Effector memory CD4-positive, alpha-beta T cell (primary cell): Measurements from ENCODE around the gene CTSD.

Experiments used
- DNase-seq, 3 donors: peaks; one replicate each; pipeline ENCODE4 v3.0.0-alpha.2; 2020
- H3K27ac ChIP-seq: 2 replicates; pipeline ENCODE4 v1.7.0; 2013; ENCODE audit warnings: mild to moderate bottlenecking, low read length, moderate library complexity; ENCODE audit not compliant: insufficient read depth, poor library complexity, severe bottlenecking
- H3K27me3 ChIP-seq: replicated peaks from 2 replicates; pipeline ENCODE4 v1.7.0; 2013; ENCODE audit warnings: mild to moderate bottlenecking, low read length; ENCODE audit not compliant: insufficient read depth, control insufficient read depth, poor library complexity, severe bottlenecking
- H3K36me3 ChIP-seq: 2 replicates; pipeline ENCODE4 v1.7.0; 2013; ENCODE audit warnings: mild to moderate bottlenecking, low read length, moderate library complexity; ENCODE audit not compliant: control insufficient read depth, insufficient read depth
- H3K4me1 ChIP-seq: 2 replicates; pipeline ENCODE4 v1.7.0; 2013; ENCODE audit warnings: low read length, mild to moderate bottlenecking; ENCODE audit not compliant: control insufficient read depth, insufficient read depth, poor library complexity, severe bottlenecking
- H3K4me3 ChIP-seq: 2 replicates; pipeline ENCODE4 v1.7.0; 2013; ENCODE audit warnings: low read length, low read depth, mild to moderate bottlenecking; ENCODE audit not compliant: insufficient read depth, poor library complexity, severe bottlenecking
- H3K9me3 ChIP-seq: 2 replicates; pipeline ENCODE4 v1.7.0; 2013; ENCODE audit warnings: mild to moderate bottlenecking, low read length, moderate library complexity; ENCODE audit not compliant: control insufficient read depth

The CTSD gene

GRCh38 chr11:1728301-1728700 lies 35.4 kb downstream of the CTSD start:
- no peaks in the 10 kb centered on the region for H3K36me3 ChIP-seq
- no peaks in the 10 kb centered on the region for H3K4me1 ChIP-seq
- peaks cover 3% of the 10 kb centered on the region for H3K27me3 ChIP-seq
- no peak for DNase-seq
- H3K27ac ChIP-seq, result no peak overlapping the region
- H3K9me3 ChIP-seq, result no peaks in the 10 kb centered on the region
- no peak overlapping the region for H3K4me3 ChIP-seq

GRCh38 chr11:1727861-1728260 lies 35.9 kb downstream of the CTSD start:
- peaks cover 3% of the 10 kb centered on the region for H3K27me3 ChIP-seq
- no peaks in the 10 kb centered on the region for H3K9me3 ChIP-seq
- H3K4me1 ChIP-seq, result no peaks in the 10 kb centered on the region
- no peak overlapping the region for H3K27ac ChIP-seq
- no peaks in the 10 kb centered on the region for H3K36me3 ChIP-seq
- no peak overlapping the region for H3K4me3 ChIP-seq
- DNase-seq, result no peak

GRCh38 chr11:1727096-1727690 lies 36.5 kb downstream of the CTSD start:
- no peaks in the 10 kb centered on the region for H3K9me3 ChIP-seq
- H3K4me1 ChIP-seq, result no peaks in the 10 kb centered on the region
- H3K27ac ChIP-seq, result no peak overlapping the region
- DNase-seq, result no peak
- H3K4me3 ChIP-seq, result no peak overlapping the region
- no peaks in the 10 kb centered on the region for H3K36me3 ChIP-seq
- peaks cover 3% of the 10 kb centered on the region for H3K27me3 ChIP-seq

GRCh38 chr11:1719781-1720180 lies 43.9 kb downstream of the CTSD start:
- Histone ChIP-seq H3K36me3 (no peaks in the 10 kb centered on the region), H3K4me1 (no peaks in the 10 kb centered on the region), H3K27me3 (no peaks in the 10 kb centered on the region), H3K4me3 (no peak overlapping the region), H3K9me3 (no peaks in the 10 kb centered on the region), H3K27ac (no peak overlapping the region)
- no peak for DNase-seq

DNA sequence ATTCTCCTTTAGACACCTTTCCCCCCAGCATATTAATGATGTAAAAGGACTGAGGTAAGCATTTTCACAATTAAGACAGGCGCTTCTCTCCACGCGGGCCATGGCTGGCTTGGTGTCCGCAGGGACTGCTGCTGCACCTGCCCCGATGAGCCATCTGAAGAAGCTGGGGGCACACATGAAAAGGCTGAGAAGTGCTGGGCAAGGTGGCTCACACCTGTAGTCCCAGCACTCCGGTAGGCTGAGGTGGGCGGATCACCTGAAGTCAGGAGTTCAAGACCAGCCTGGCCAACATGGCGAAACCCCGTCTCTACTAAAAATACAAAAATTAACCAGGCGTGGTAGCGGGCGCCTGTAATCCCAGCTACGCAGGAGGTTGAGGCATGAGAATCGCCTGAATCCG lies 45.4 kb downstream of the CTSD start:
- no peaks in the 10 kb centered on the region for H3K4me1 ChIP-seq
- H3K27me3 ChIP-seq, result no peaks in the 10 kb centered on the region
- no peaks in the 10 kb centered on the region for H3K9me3 ChIP-seq
- no peak overlapping the region for H3K27ac ChIP-seq
- DNase-seq, result no peak
- H3K36me3 ChIP-seq, result no peaks in the 10 kb centered on the region
- H3K4me3 ChIP-seq, result no peak overlapping the region

DNA sequence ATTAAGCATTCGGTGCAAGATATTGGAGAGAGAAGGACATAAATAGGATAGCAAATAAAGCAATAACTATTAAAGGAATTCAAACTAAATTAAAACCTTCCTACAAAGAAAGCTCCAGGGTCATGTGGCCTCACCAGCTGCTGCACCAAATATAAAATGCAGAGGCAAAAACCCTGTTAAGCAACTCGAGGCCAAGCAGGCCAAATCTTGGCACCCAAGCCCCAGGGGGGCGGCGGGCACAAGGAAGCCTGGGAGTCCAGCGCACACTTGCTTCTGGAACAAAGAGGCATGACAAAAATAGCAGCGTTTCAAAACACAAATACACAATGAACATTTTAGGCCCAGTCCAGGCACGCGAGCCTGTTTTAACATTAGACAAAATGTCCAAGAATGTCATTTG lies 46.0 kb downstream of the CTSD start:
- Histone ChIP-seq H3K4me1 (no peaks in the 10 kb centered on the region), H3K9me3 (no peaks in the 10 kb centered on the region), H3K4me3 (no peak overlapping the region), H3K27ac (no peak overlapping the region), H3K36me3 (no peaks in the 10 kb centered on the region), H3K27me3 (no peaks in the 10 kb centered on the region)
- DNase-seq, result no peak

DNA sequence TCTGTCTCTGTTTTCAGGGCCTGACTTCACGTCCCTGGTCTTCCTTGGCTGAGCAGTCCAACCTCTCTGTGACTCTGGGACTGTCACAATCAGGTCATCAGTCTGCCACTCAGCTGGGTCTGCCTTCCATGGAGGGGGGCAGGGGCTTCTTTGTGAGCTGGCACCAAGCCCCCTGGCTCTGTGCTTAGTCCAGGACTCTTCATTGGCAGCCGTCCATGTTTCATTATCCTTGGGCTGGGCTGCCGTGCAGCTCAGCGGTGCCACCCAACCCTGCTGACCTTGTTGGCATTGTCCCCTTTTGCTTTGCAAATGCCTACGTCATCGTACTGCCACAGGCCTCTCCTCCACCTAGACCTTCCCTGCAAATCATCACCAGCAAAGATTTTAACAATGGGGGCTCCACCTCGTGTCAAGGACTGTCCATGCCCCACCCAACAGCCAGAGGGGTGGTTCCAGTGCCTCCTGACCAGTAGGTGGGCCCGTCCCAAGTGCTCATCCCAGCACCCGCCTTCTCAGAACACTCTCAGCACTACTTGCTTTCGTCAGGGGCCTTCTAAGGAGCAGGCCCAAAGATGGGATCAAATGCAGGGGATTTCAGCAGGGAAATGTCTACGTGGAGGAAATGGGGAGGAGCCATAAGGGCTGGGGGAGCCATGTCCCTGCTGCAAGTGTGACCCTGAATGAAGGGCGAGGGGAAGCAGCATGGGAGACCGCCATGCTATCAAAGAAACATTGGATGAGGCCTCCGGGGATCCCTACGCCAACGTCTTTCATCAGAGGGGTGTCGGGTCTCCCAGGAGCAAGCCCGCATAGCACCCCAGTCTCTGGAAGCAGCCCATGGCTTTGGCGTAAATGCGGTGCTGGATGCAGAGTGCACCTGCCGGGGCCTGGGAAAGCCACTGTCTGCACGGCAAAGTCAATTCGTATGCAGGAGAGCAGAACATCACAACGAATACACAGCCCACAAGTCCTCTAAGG lies 48.5 kb downstream of the CTSD start:
- no peaks in the 10 kb centered on the region for H3K4me1 ChIP-seq
- no peak overlapping the region for H3K4me3 ChIP-seq
- DNase-seq, result no peak
- no peaks in the 10 kb centered on the region for H3K9me3 ChIP-seq
- no peaks in the 10 kb centered on the region for H3K36me3 ChIP-seq
- no peaks in the 10 kb centered on the region for H3K27me3 ChIP-seq
- H3K27ac ChIP-seq, result no peak overlapping the region

DNA sequence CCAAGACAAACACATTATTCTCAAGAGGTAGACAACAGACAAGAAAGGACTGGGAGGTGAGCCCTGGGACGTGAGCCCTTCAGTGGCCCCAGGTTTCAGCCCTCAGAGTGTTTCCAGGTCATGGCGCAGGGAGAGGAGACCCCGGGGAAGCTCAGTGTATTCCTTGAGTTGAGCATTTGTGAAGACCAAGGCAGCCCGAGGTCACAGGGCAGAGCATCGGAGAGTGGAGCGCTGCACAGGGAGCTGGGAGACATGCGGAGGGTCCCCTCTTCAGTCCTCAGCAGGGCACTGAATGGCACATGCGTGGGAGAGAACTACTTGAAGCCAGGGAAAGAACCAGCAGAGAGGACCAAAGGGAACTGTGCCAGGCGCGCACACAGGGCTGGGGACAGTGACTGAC lies 55.0 kb downstream of the CTSD start:
- no peak overlapping the region for H3K4me3 ChIP-seq
- no peaks in the 10 kb centered on the region for H3K36me3 ChIP-seq
- H3K27ac ChIP-seq, result no peak overlapping the region
- no peak for DNase-seq
- H3K9me3 ChIP-seq, result no peaks in the 10 kb centered on the region
- peaks cover 6% of the 10 kb centered on the region for H3K4me1 ChIP-seq
- no peaks in the 10 kb centered on the region for H3K27me3 ChIP-seq

- H3K9me3 ChIP-seq, result no peaks in the 10 kb centered on the region
- no peak overlapping the region for H3K27ac ChIP-seq
- DNase-seq, result no peak
- no peaks in the 10 kb centered on the region for H3K27me3 ChIP-seq
- no peak overlapping the region for H3K4me3 ChIP-seq
- H3K4me1 ChIP-seq, result peaks cover 6% of the 10 kb centered on the region
- H3K36me3 ChIP-seq, result no peaks in the 10 kb centered on the region
Measured at GRCh38 chr11:1707751-1708150, 56.0 kb downstream of the CTSD start.

DNA sequence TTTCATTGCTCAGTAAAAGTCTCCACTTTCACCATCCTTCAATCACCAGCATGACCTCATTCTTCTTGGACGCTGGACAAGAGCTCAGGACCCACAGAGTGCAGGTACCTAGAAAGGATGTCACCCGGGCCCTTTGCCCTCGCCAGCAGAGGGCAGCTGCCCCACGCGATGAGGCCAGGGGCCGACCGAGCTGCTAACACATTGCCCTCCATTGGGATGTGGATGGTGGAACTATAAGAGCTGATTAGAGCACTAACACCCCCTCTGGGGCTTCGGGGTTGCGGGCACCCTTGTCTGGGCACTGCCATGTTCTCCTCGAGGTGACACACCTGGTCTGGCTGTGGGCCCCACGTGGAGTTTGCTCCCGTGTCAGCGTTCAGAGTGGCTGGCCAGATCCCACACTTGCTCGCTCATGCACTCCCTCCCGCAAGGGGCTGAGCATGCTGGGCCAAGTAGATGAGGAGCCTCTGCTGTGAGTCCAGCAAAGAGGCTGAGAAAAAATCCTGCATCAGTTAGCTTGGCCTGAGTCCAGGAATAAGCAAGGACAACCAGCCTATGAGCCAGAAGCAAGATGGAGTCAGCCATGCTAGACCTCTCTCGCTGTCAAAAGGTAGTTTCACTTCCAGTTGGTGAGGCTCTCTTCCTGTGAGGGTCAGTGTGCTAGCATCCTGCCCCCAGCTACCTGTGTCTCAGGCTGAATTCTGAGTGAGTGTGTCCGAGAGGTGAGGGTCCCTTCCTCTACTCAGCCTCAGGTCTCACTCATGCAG lies 56.9 kb downstream of the CTSD start:
- no peaks in the 10 kb centered on the region for H3K27me3 ChIP-seq
- DNase-seq, result no peak
- no peaks in the 10 kb centered on the region for H3K9me3 ChIP-seq
- H3K4me3 ChIP-seq, result no peak overlapping the region
- no peaks in the 10 kb centered on the region for H3K36me3 ChIP-seq
- H3K27ac ChIP-seq, result no peak overlapping the region
- H3K4me1 ChIP-seq, result peaks cover 6% of the 10 kb centered on the region
